ENCODE data around the gene EDRF1.
A peak's percentile ranks its signal among the peaks of the same experiment; 100 is the strongest.
"Not testable (repeated sequence)": the region's sequence is repeated elsewhere in the genome, so short reads cannot be mapped to it uniquely, and the experiment has no call there.

EDRF1 gene

GRCh38 chr10:125693524-125693847 is 26.0 kb upstream of the EDRF1 start:
- no peak for TF ChIP-seq CTCF (IDR thresholded peaks at IDR 0.05; ENCODE audit: control insufficient read depth, insufficient read depth, low read depth, low read length, missing control alignments)
- DNase-seq (ENCODE audit: low read depth), result no peak
- no peak overlapping the region for H3K4me3 ChIP-seq (ENCODE audit: control insufficient read depth, low read depth, low read length)

- H3K4me3 ChIP-seq (ENCODE audit: control insufficient read depth, low read depth, low read length), result no peak overlapping the region
- no peak for TF ChIP-seq CTCF (IDR thresholded peaks at IDR 0.05; ENCODE audit: control insufficient read depth, insufficient read depth, low read depth, low read length, missing control alignments)
- DNase-seq (ENCODE audit: low read depth), result peak; percentile 91
Observed at GRCh38 chr10:125694883-125695282, 24.6 kb upstream of the EDRF1 start.

GRCh38 chr10:125696884-125697283 is 22.6 kb upstream of the EDRF1 start:
- DNase-seq (ENCODE audit: low read depth); H3K4me3 ChIP-seq (ENCODE audit: control insufficient read depth, low read depth, low read length): not testable (repeated sequence)

GRCh38 chr10:125698481-125698998 is 21.0 kb upstream of the EDRF1 start:
- H3K4me3 ChIP-seq (ENCODE audit: control insufficient read depth, low read depth, low read length), result no peak overlapping the region
- peak; percentile 10 for TF ChIP-seq CTCF (IDR thresholded peaks at IDR 0.05; ENCODE audit: control insufficient read depth, insufficient read depth, low read depth, low read length, missing control alignments)
- no peak for DNase-seq (ENCODE audit: low read depth)

- H3K4me3 ChIP-seq (ENCODE audit: control insufficient read depth, low read depth, low read length), result no peak overlapping the region
- DNase-seq (ENCODE audit: low read depth), result no peak
- no peak for TF ChIP-seq CTCF (IDR thresholded peaks at IDR 0.05; ENCODE audit: control insufficient read depth, insufficient read depth, low read depth, low read length, missing control alignments)
Observed at GRCh38 chr10:125699562-125700143, 19.9 kb upstream of the EDRF1 start.

- DNase-seq (ENCODE audit: low read depth), result no peak
- H3K4me3 ChIP-seq (ENCODE audit: control insufficient read depth, low read depth, low read length), result no peak overlapping the region
- TF ChIP-seq CTCF (IDR thresholded peaks at IDR 0.05; ENCODE audit: control insufficient read depth, insufficient read depth, low read depth, low read length, missing control alignments), result peak; percentile 34
Observed at GRCh38 chr10:125700355-125700911, 19.1 kb upstream of the EDRF1 start.

- no peak for TF ChIP-seq CTCF (IDR thresholded peaks at IDR 0.05; ENCODE audit: control insufficient read depth, insufficient read depth, low read depth, low read length, missing control alignments)
- no peak overlapping the region for H3K4me3 ChIP-seq (ENCODE audit: control insufficient read depth, low read depth, low read length)
- DNase-seq (ENCODE audit: low read depth), result no peak
Observed at GRCh38 chr10:125707541-125708468, 11.7 kb upstream of the EDRF1 start.

Data from AG09309 (cell line).